ENCODE measurements around the gene FOXJ3. TPM values are rescaled to one million over a fixed set of nuclear protein-coding genes. Genes with fewer than 3 reads are reported as not detected.

Gene FOXJ3
- total and polyA plus RNA-seq, 2 of the 4 experiments (the other 2 are of a cell fraction): 16.7 to 30.5 TPM

DNA sequence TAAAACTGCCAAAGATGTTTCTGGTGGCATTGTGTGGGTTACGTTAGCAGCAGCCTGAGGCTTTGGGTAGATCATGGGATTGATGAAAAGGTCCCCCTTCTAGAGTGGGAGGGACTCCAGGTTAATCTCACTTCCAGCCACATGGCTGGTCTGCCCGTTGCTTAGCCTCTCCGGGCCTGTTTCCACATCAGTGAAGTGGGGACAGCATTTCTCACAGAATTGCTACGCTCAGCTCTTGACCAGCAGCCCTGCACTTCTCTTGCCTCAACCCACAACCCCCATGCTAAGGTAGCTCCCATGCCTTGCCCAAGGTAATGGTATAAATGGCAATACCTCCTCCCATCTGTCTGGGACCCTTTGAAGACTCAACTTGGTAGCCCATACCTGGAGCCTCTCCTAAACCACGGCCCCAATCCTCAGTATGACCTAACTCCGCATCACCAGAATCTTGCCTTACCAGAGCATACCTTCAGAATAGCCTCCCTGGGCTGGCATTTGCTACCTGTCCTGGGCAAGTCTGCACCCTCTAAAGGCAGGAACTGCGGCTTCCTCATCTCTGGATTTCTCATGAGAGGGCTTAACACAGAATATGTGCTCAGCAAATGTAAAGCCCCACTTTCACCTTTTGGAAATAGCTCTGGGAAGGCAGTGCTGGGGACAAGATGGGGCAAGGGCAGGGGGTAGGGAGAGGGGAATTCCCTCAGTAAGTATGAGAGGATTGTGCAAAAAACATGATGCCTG lies 159.6 kb downstream of the FOXJ3 start:
- intact Hi-C loops (cut with micrococcal nuclease): loop anchor here (2.0 to 10.0 kb wide), 3 partner anchors 281 to 479 kb away; partner anchors contain the start of genes PPCS, PPIH and ZMYND12
- Histone ChIP-seq H3K4ac (ENCODE audit: low read depth, low read length) (no peak overlapping the region), H2BK20ac (ENCODE audit: low read depth, low read length) (no peak overlapping the region), H3K23ac (ENCODE audit: low read depth, low read length) (no peak overlapping the region), H4K8ac (ENCODE audit: low read depth in 2 of 2, low read length in 2 of 2) (no peak overlapping the region), H3K9ac (ENCODE audit: low read depth, low read length) (no peak overlapping the region), H3K36me3 (ENCODE audit: control insufficient read depth, insufficient read depth, low read length) (peaks cover 4% of the 10 kb centered on the region), H3K14ac (replicated peaks; ENCODE audit: low read depth, low read length) (no peak overlapping the region), H3K4me2 (ENCODE audit: low read depth, low read length) (no peak overlapping the region), H3K9me3 (ENCODE audit: control insufficient read depth, insufficient read depth, low read length) (no peaks in the 10 kb centered on the region), H4K91ac (ENCODE audit: insufficient read depth, low read depth, low read length) (no peak overlapping the region), H4K5ac (ENCODE audit: low read depth, low read length) (no peak overlapping the region), H3K56ac (ENCODE audit: extremely low read depth, insufficient read depth, low read length) (no peak overlapping the region), H2AFZ (replicated peaks; ENCODE audit: low read length, poor library complexity) (no peak overlapping the region), H3K4me1 (ENCODE audit: control insufficient read depth, insufficient read depth, low read length) (peaks cover 10% of the 10 kb centered on the region), H2BK5ac (ENCODE audit: low read depth, low read length, poor library complexity, severe bottlenecking) (no peak overlapping the region), H2AK5ac (ENCODE audit: low read depth, low read length) (no peak overlapping the region), H2BK15ac (ENCODE audit: low read depth, low read length) (no peak overlapping the region), H3K79me1 (ENCODE audit: low read depth in 1 of 2, low read length in 2 of 2) (no peaks in the 10 kb centered on the region), H2BK120ac (ENCODE audit: low read depth, low read length) (no peak overlapping the region), H3K27me3 (ENCODE audit: control insufficient read depth, insufficient read depth, low read length) (no peaks in the 10 kb centered on the region), H3K9me1 (ENCODE audit: insufficient read depth, low read length) (0 out of 2 replicates have a peak, but pooled peaks cover 2% of the 10 kb centered on the region), H2AK9ac (replicated peaks; ENCODE audit: low read depth, low read length, poor library complexity) (no peak overlapping the region), H3K4me3 (ENCODE audit: insufficient read depth, low read depth, low read length) (no peak overlapping the region), H3K27ac (ENCODE audit: insufficient read depth, low read length) (no peak overlapping the region), H4K20me1 (ENCODE audit: insufficient read depth, low read length) (peaks cover 9% of the 10 kb centered on the region; the same call in 1 of the 2 replicates), H3K18ac (ENCODE audit: low read depth, low read length) (no peak overlapping the region)
- no peak for TF ChIP-seq MAFK (IDR thresholded peaks at IDR 0.05; ENCODE audit: low read depth, low read length)
- TF ChIP-seq, protein P1, sequence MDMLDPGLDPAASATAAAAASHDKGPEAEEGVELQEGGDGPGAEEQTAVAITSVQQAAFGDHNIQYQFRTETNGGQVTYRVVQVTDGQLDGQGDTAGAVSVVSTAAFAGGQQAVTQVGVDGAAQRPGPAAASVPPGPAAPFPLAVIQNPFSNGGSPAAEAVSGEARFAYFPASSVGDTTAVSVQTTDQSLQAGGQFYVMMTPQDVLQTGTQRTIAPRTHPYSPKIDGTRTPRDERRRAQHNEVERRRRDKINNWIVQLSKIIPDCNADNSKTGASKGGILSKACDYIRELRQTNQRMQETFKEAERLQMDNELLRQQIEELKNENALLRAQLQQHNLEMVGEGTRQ (IDR thresholded peaks at IDR 0.05; ENCODE audit: low read depth, low read length): no peak
- TF ChIP-seq RAD21 (IDR thresholded peaks at IDR 0.05; ENCODE audit: low read length): no peak
- TF ChIP-seq MXI1 (IDR thresholded peaks at IDR 0.05; ENCODE audit: borderline replicate concordance, low read depth, low read length): no peak
- no peak for TF ChIP-seq RCOR1 (IDR thresholded peaks at IDR 0.05; ENCODE audit: insufficient replicate concordance, low read length)
- TF ChIP-seq CHD1 (IDR thresholded peaks at IDR 0.05; ENCODE audit: low read depth, low read length): no peak
- no peak for TF ChIP-seq RFX5 (IDR thresholded peaks at IDR 0.05; ENCODE audit: low read depth, low read length)
- TF ChIP-seq NFE2L2 (IDR thresholded peaks at IDR 0.05; ENCODE audit: low read depth, low read length): no peak
- DNase-seq (no peak), ATAC-seq (ENCODE audit: low read depth) (no peak)
- BruUV-seq (replicated peaks): no TSS peak
- in situ Hi-C loops (cut with MboI; ENCODE audit: low sequenced_read_pairs): no loop called here
- 100% methylated on average over 1 of the region's 7 CpGs; no CpG with 5 or more reads in 1 of the 2 experiments for whole genome bisulfite sequencing, 2 experiments (ENCODE audit: extremely low coverage in 2 of 2, insufficient read length in 1 of 2)
- dilution Hi-C loops (cut with HindIII; ENCODE audit: low sequenced_read_pairs, unreplicated experiment): no loop called here
- ChIA-PET POLR2A (ENCODE audit: unreplicated experiment) (no interaction called here), CTCF (interaction anchor here (1.3 kb wide), 1 partner anchor 159 kb away, joined by 4 read pairs; no protein-coding TSS in a partner anchor)

All from IMR-90 (cell line).